CD8-positive, alpha-beta memory T cell (primary cell): ENCODE results near the gene SEPHS2. TPM values are rescaled to one million over a fixed set of nuclear protein-coding genes. Genes with fewer than 3 reads are reported as not detected.

Source experiments
- CTCF ChIA-PET: fragments of 350-600 bp; sonication (Branson Sonifier 250); formaldehyde crosslinking; loops from one replicate; lab custom pipeline; 2021; ENCODE audit warnings: antibody characterized with exemption; lab: Charles Lee
- POLR2A ChIA-PET: fragments of 350-600 bp; sonication (Branson Sonifier 250); formaldehyde crosslinking; loops from one replicate; lab custom pipeline; 2021; ENCODE audit warnings: antibody characterized with exemption; lab: Charles Lee
- DNase-seq, 5 donors: peaks; one replicate each; pipeline versions ENCODE4 v3.0.0 to v3.0.0-alpha.2; 2020 to 2022; ENCODE audit warnings: mixed read lengths in 1 of 5
- H3K27ac ChIP-seq: one replicate; pipeline ENCODE4 v1.7.0; 2013; ENCODE audit warnings: low read depth, mild to moderate bottlenecking, low read length, moderate library complexity
- H3K27me3 ChIP-seq: 2 replicates; pipeline ENCODE4 v1.7.0; 2013; ENCODE audit warnings: low read length, mild to moderate bottlenecking; ENCODE audit not compliant: insufficient read depth, poor library complexity, severe bottlenecking
- H3K36me3 ChIP-seq: 2 replicates; pipeline ENCODE4 v1.7.0; 2013; ENCODE audit warnings: mild to moderate bottlenecking, low read length, moderate library complexity; ENCODE audit not compliant: insufficient read depth
- H3K4me1 ChIP-seq: 2 replicates; pipeline ENCODE4 v1.7.0; 2013; ENCODE audit warnings: mild to moderate bottlenecking, low read length, moderate library complexity; ENCODE audit not compliant: insufficient read depth
- H3K4me3 ChIP-seq: 2 replicates; pipeline ENCODE4 v1.7.0; 2013; ENCODE audit warnings: mild to moderate bottlenecking, low read length
- H3K9me3 ChIP-seq: 2 replicates; pipeline ENCODE4 v1.7.0; 2013; ENCODE audit warnings: mild to moderate bottlenecking, low read length
- H3K27ac Mint-ChIP-seq, 8 donors: one replicate each; pipeline ENCODE4 v1.8.0; 2020 to 2021; ENCODE audit warnings: mixed read lengths in 8 of 8, mild to moderate bottlenecking in 6 of 8, inconsistent platforms in 3 of 8, moderate library complexity in 3 of 8
- H3K27me3 Mint-ChIP-seq, 2 donors: one replicate each; pipeline ENCODE4 v1.8.0; 2020 to 2021; ENCODE audit warnings: mixed read lengths in 2 of 2, mild to moderate bottlenecking in 1 of 2, moderate library complexity in 1 of 2
- H3K36me3 Mint-ChIP-seq, 3 donors: one replicate each; pipeline ENCODE4 v1.8.0; 2020 to 2021; ENCODE audit warnings: mixed read lengths in 3 of 3, inconsistent platforms in 1 of 3, mild to moderate bottlenecking in 1 of 3
- H3K4me1 Mint-ChIP-seq, 3 donors: one replicate each; pipeline ENCODE4 v1.8.0; 2020 to 2021; ENCODE audit warnings: mixed read lengths in 3 of 3, inconsistent platforms in 1 of 3, mild to moderate bottlenecking in 1 of 3
- H3K4me3 Mint-ChIP-seq, 7 donors: one replicate each; pipeline ENCODE4 v1.8.0; 2020 to 2021; ENCODE audit warnings: mixed read lengths in 7 of 7, mild to moderate bottlenecking in 6 of 7, moderate library complexity in 4 of 7, inconsistent platforms in 2 of 7
- H3K9me3 Mint-ChIP-seq, 5 donors: one replicate each; pipeline ENCODE4 v1.8.0; 2020 to 2022; ENCODE audit warnings: mixed read lengths in 5 of 5, mild to moderate bottlenecking in 3 of 5, moderate library complexity in 2 of 5, inconsistent platforms in 1 of 5
- polyA plus RNA-seq: library from polyadenylated mRNA; unstranded; fragments of 300-500 nt; fragmentation: Illumina TruSeq; gene quantifications from one replicate; pipeline ENCODE4 v1.2.3, GENCODE V29; 2021
- total RNA-seq, 2 experiments: library from RNA; stranded (reverse); gene quantifications; one replicate each; pipeline ENCODE4 v1.2.3, GENCODE V29; 2021

The SEPHS2 gene
- 10 to 100 TPM; 68.2 to 71.0 TPM for total RNA-seq
- 59.0 TPM for polyA plus RNA-seq

GRCh38 chr16:30445408-30446202, at the start of gene SEPHS2:
SEPHS2 (minus strand) TSS chr16:30445874; CDS start chr16:30445727, 147 bp downstream.
- Mint-ChIP-seq H3K4me1 (peaks cover 37 to 50% (median 45%) of the 10 kb centered on the region in 3 donors), H3K9me3 (no peaks in the 10 kb centered on the region), H3K27me3 (peaks cover 0 to 1% of the 10 kb centered on the region in 2 donors), H3K27ac (peak within 1 kb of the TSS; percentile 87 to 96 (median 94)), H3K4me3 (peak within 1 kb of the TSS; percentile 88 to 97 (median 95)), H3K36me3 (peaks cover 9 to 19% (median 13%) of the 10 kb centered on the region in 3 donors)
- H3K9me3 ChIP-seq = no peaks in the 10 kb centered on the region
- no peaks in the 10 kb centered on the region for H3K27me3 ChIP-seq
- peaks cover 40% of the 10 kb centered on the region for H3K4me1 ChIP-seq
- H3K4me3 ChIP-seq = peak within 1 kb of the TSS; percentile 92
- peak within 1 kb of the TSS; percentile 93 for H3K27ac ChIP-seq
- CTCF ChIA-PET = interaction anchor here (0.5 to 3.5 kb wide), 6 partner anchors 12 to 264 kb away, joined by 3 to 17 read pairs (median 5); partner anchors contain the start of genes DCTPP1 and ITGAL
- POLR2A ChIA-PET = interaction anchor here (1.1 to 1.4 kb wide), 3 partner anchors 27 to 165 kb away, joined by 3 to 6 read pairs (median 3); partner anchors contain the start of genes ITGAL, ZNF689 and ZNF764
- H3K36me3 ChIP-seq = peaks cover 15% of the 10 kb centered on the region
- peak; percentile 91 to 98 (median 92) for DNase-seq

- Mint-ChIP-seq H3K4me1 (peaks cover 14 to 32% (median 20%) of the 10 kb centered on the region in 3 donors), H3K27ac (peak overlapping the region in 2 of 8 donors; percentile 7 to 69)
- POLR2A ChIA-PET = interaction anchor here (0.6 to 3.7 kb wide), 5 partner anchors 12 to 54 kb away, joined by 3 to 13 read pairs (median 5); no protein-coding TSS in a partner anchor
Measured at GRCh38 chr16:30494709-30495108, 49.0 kb upstream of the SEPHS2 start.

GRCh38 chr16:30493941-30494488, 48.3 kb upstream of the SEPHS2 start:
- no peak overlapping the region for H3K27ac Mint-ChIP-seq
- ChIA-PET CTCF (interaction anchor here (2.7 to 4.5 kb wide), 2 partner anchors 44 to 64 kb away, joined by 11 to 20 read pairs; partner anchors contain the start of gene DCTPP1), POLR2A (interaction anchor here (0.5 to 3.7 kb wide), 3 partner anchors 17 to 88 kb away, joined by 3 to 13 read pairs (median 4); no protein-coding TSS in a partner anchor)
- Histone ChIP-seq H3K36me3 (peaks cover 57% of the 10 kb centered on the region), H3K4me1 (peaks cover 13% of the 10 kb centered on the region), H3K27ac (no peak overlapping the region), H3K27me3 (no peaks in the 10 kb centered on the region), H3K9me3 (no peaks in the 10 kb centered on the region), H3K4me3 (no peak overlapping the region)
- H3K4me3 Mint-ChIP-seq = no peak overlapping the region
- H3K36me3 Mint-ChIP-seq = peaks cover 8 to 78% (median 13%) of the 10 kb centered on the region in 3 donors
- peaks cover 15 to 35% (median 26%) of the 10 kb centered on the region in 3 donors for H3K4me1 Mint-ChIP-seq
- no peak for DNase-seq
- H3K27me3 Mint-ChIP-seq = no peaks in the 10 kb centered on the region
- no peaks in the 10 kb centered on the region for H3K9me3 Mint-ChIP-seq

More at GRCh38 chr16:30494709-30495108, 49.0 kb upstream of the SEPHS2 start:
- no peak overlapping the region for H3K4me3 Mint-ChIP-seq
- no peaks in the 10 kb centered on the region for H3K27me3 Mint-ChIP-seq
- Histone ChIP-seq H3K27ac (no peak overlapping the region), H3K4me3 (no peak overlapping the region), H3K27me3 (no peaks in the 10 kb centered on the region), H3K9me3 (no peaks in the 10 kb centered on the region), H3K36me3 (peaks cover 54% of the 10 kb centered on the region), H3K4me1 (peaks cover 13% of the 10 kb centered on the region)
- H3K9me3 Mint-ChIP-seq = no peaks in the 10 kb centered on the region
- CTCF ChIA-PET = interaction anchor here (2.7 to 4.5 kb wide), 2 partner anchors 45 to 65 kb away, joined by 11 to 20 read pairs; partner anchors contain the start of gene DCTPP1
- peaks cover 8 to 76% (median 14%) of the 10 kb centered on the region in 3 donors for H3K36me3 Mint-ChIP-seq
- DNase-seq = no peak

GRCh38 chr16:30491744-30492308, 46.2 kb upstream of the SEPHS2 start:
- CTCF ChIA-PET = interaction anchor here (1.1 to 4.5 kb wide), 8 partner anchors 9 to 62 kb away, joined by 3 to 20 read pairs (median 4); partner anchors contain the start of gene DCTPP1
- Mint-ChIP-seq H3K27ac (peak overlapping the region in 5 of 8 donors; percentile 57 to 91 (median 68)), H3K4me1 (peaks cover 20 to 45% (median 28%) of the 10 kb centered on the region in 3 donors), H3K9me3 (no peaks in the 10 kb centered on the region), H3K36me3 (peaks cover 12 to 79% (median 14%) of the 10 kb centered on the region in 3 donors), H3K4me3 (peak overlapping the region in 2 of 7 donors; percentile 6 to 46), H3K27me3 (no peaks in the 10 kb centered on the region)
- Histone ChIP-seq H3K4me3 (no peak overlapping the region), H3K36me3 (peaks cover 61% of the 10 kb centered on the region), H3K4me1 (peaks cover 13% of the 10 kb centered on the region), H3K27ac (peak overlapping the region; percentile 44), H3K9me3 (no peaks in the 10 kb centered on the region), H3K27me3 (no peaks in the 10 kb centered on the region)
- POLR2A ChIA-PET = interaction anchor here (0.6 to 2.0 kb wide), 7 partner anchors 9 to 58 kb away, joined by 3 to 16 read pairs (median 5); partner anchors contain the start of gene ITGAL
- DNase-seq = peak in 3 of 5 donors; percentile 10 to 68 (median 28)

GRCh38 chr16:30491229-30491628, 45.6 kb upstream of the SEPHS2 start:
- Mint-ChIP-seq H3K4me1 (peaks cover 24 to 49% (median 33%) of the 10 kb centered on the region in 3 donors), H3K4me3 (peak overlapping the region in 1 of 7 donors; percentile 46), H3K27me3 (no peaks in the 10 kb centered on the region), H3K27ac (peak overlapping the region in 6 of 8 donors; percentile 3 to 91 (median 70)), H3K9me3 (peaks cover 0 to 1% (median 0%) of the 10 kb centered on the region in 5 donors), H3K36me3 (peaks cover 12 to 81% (median 17%) of the 10 kb centered on the region in 3 donors)
- Histone ChIP-seq H3K27me3 (no peaks in the 10 kb centered on the region), H3K27ac (peak overlapping the region; percentile 44), H3K9me3 (no peaks in the 10 kb centered on the region), H3K4me1 (peaks cover 13% of the 10 kb centered on the region), H3K4me3 (no peak overlapping the region), H3K36me3 (peaks cover 59% of the 10 kb centered on the region)
- ChIA-PET POLR2A (interaction anchor here (0.6 to 2.0 kb wide), 11 partner anchors 10 to 61 kb away, joined by 3 to 16 read pairs (median 5); partner anchors contain the start of genes DCTPP1 and ITGAL), CTCF (interaction anchor here (1.0 to 4.5 kb wide), 8 partner anchors 8 to 81 kb away, joined by 3 to 20 read pairs (median 4); partner anchors contain the start of gene DCTPP1)
- DNase-seq = no peak

GRCh38 chr16:30490210-30490609, 44.5 kb upstream of the SEPHS2 start:
- Mint-ChIP-seq H3K27me3 (no peaks in the 10 kb centered on the region), H3K4me1 (peaks cover 27 to 54% (median 38%) of the 10 kb centered on the region in 3 donors), H3K9me3 (peaks cover 0 to 1% (median 0%) of the 10 kb centered on the region in 5 donors), H3K27ac (peak overlapping the region in 7 of 8 donors; percentile 2 to 91 (median 52)), H3K4me3 (no peak overlapping the region), H3K36me3 (peaks cover 12 to 83% (median 17%) of the 10 kb centered on the region in 3 donors)
- POLR2A ChIA-PET = interaction anchor here (0.5 to 2.0 kb wide), 6 partner anchors 17 to 71 kb away, joined by 3 to 9 read pairs (median 5); partner anchors contain the start of gene ITGAL
- no peak overlapping the region for H3K4me3 ChIP-seq
- no peak overlapping the region for H3K27ac ChIP-seq
- peaks cover 61% of the 10 kb centered on the region for H3K36me3 ChIP-seq
- H3K4me1 ChIP-seq = peaks cover 13% of the 10 kb centered on the region
- H3K9me3 ChIP-seq = no peaks in the 10 kb centered on the region
- H3K27me3 ChIP-seq = no peaks in the 10 kb centered on the region
- DNase-seq = no peak
- CTCF ChIA-PET = interaction anchor here (0.7 to 2.3 kb wide), 3 partner anchors 15 to 80 kb away, joined by 3 to 16 read pairs (median 3); no protein-coding TSS in a partner anchor
